GM10266 (cell line): Measurements from ENCODE around the gene HCK.

ENCODE experiments used
- DNase-seq: peaks from one replicate; pipeline ENCODE4 v3.0.0; 2012; ENCODE audit errors: extremely low spot score
- TF ChIP-seq, protein P1 (sequence below): IDR thresholded peaks from 2 replicates; pipeline ENCODE4 v1.5.1; 2012; ENCODE audit warnings: mild to moderate bottlenecking, low read depth; ENCODE audit not compliant: control insufficient read depth, insufficient read depth; ENCODE audit errors: missing control alignments

Gene HCK

DNA sequence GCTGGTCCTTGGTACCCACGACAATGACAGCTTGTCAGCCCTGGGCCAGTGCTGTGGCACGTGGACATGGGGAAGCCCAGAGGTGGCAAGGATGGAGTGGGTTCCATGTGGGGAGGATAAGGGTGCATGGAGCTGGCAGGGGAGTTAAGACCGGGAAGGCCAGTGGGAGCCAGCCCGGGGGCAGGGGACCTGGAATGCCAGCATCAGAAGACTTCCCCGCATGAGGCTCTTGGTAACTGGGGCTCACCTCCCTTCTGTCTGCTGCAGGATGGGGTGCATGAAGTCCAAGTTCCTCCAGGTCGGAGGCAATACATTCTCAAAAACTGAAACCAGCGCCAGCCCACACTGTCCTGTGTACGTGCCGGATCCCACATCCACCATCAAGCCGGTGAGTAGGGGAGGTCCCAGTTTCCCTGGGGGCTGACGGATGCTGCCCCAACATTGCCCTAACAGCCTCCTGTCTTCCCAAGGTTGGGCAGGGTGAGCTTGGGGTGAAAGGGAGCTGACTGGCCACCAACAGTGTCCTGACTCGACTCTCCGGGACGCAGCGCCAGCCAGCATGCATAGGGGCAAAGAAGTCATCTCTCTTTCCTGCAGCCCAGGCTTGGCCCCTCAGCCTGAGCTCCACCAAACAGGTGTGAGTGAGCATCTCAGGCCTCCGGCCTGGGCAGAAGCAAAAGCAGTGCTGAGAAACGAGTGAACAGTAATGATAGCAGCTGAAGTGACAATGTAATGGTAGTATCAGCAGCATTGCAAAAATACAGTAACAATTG lies 19.5 kb downstream of the HCK start:
- DNase-seq = no peak

DNA sequence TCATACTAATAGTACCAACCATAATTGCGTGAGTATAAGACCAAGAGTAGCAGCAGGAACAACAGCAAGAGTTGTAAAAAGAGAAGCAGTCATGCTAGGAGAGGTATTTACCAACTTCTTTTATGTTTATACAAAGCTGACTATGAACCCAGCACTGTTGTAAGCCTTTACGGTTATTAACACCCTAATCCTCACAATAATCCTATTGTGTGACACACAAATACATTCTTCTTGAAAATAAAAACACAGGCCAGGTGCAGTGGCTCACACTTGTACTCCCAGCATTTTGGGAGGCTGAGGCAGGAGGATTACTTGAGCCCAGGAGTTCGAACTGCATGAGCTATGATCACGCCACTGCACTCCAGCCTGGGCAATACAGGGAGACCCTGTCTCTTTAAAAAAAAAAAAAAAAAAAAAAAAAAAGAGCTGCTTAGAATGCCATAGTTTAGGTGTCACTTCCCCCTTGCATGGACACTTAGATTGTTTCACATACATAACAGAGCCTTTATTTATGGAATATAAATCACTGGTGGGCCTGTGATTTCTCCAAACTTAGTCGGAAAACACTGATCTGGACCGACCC lies 20.2 kb downstream of the HCK start:
- DNase-seq = no peak
- TF ChIP-seq, protein P1, sequence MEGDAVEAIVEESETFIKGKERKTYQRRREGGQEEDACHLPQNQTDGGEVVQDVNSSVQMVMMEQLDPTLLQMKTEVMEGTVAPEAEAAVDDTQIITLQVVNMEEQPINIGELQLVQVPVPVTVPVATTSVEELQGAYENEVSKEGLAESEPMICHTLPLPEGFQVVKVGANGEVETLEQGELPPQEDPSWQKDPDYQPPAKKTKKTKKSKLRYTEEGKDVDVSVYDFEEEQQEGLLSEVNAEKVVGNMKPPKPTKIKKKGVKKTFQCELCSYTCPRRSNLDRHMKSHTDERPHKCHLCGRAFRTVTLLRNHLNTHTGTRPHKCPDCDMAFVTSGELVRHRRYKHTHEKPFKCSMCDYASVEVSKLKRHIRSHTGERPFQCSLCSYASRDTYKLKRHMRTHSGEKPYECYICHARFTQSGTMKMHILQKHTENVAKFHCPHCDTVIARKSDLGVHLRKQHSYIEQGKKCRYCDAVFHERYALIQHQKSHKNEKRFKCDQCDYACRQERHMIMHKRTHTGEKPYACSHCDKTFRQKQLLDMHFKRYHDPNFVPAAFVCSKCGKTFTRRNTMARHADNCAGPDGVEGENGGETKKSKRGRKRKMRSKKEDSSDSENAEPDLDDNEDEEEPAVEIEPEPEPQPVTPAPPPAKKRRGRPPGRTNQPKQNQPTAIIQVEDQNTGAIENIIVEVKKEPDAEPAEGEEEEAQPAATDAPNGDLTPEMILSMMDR = no peak

More for the DNA sequence above, 19.5 kb downstream of the HCK start:
- TF ChIP-seq, protein P1 = no peak

GRCh38 chr20:32075534-32075933 lies 23.5 kb downstream of the HCK start:
- TF ChIP-seq, protein P1 = no peak
- no peak for DNase-seq

DNA sequence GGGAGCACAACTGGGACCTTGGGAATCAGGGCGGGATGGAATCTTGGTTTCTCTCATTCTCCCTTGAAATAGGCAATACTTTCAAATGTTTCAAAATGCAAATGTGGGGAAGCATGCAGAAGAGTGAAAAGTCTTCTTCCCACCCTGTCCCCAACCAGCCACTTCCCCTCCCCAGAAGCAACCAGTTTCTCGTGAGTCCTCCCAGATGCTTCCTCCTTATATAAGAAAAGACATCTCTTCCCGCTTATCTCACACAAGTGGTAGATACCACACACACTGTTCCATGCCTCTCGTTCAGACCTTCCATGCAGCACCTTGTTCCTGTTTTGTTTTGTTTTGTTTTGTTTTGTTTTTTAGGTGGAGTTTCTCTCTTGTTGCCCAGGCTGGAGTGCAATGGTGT lies 25.1 kb downstream of the HCK start:
- TF ChIP-seq, protein P1 = no peak
- DNase-seq = no peak

- DNase-seq = no peak
- TF ChIP-seq, protein P1 = no peak
These were observed 26.3 kb downstream of the HCK start for GRCh38 chr20:32078322-32078721.

GRCh38 chr20:32078791-32079190 lies 26.7 kb downstream of the HCK start:
- DNase-seq = no peak
- TF ChIP-seq, protein P1 = no peak

- DNase-seq = no peak
- TF ChIP-seq, protein P1 = no peak
These were observed 27.6 kb downstream of the HCK start for GRCh38 chr20:32079655-32080109.
